Cardiac septum (tissue), 1 donor: ENCODE results near the gene RASL12. TPM values are rescaled to one million over a fixed set of nuclear protein-coding genes. Genes with fewer than 3 reads are reported as not detected.
"Not testable (repeated sequence)": the region's sequence is repeated elsewhere in the genome, so short reads cannot be mapped to it uniquely, and the experiment has no call there.

Experiments
- DNase-seq: peaks from one replicate; pipeline ENCODE4 v3.0.0-alpha.2; 2020; ENCODE audit warnings: low spot score
- intact Hi-C: fragments of 100-400 bp; cut with DNase I; formaldehyde crosslinking; loops from one replicate; pipeline ENCODE4 v1.14.0; 2022
- total RNA-seq: library from RNA; stranded (reverse); fragmentation: NEBNext Ultra II Directional; extraction: Animal tissue kit (Norgen Biotek cat#: 25700); gene quantifications from one replicate; pipeline ENCODE4 v1.2.1, GENCODE V29; 2021
- donor health status: DM: no; HTN: no; CAD: no.

Gene RASL12
- total RNA-seq, 1 donor from 2014 or later: 11.5 TPM

DNA sequence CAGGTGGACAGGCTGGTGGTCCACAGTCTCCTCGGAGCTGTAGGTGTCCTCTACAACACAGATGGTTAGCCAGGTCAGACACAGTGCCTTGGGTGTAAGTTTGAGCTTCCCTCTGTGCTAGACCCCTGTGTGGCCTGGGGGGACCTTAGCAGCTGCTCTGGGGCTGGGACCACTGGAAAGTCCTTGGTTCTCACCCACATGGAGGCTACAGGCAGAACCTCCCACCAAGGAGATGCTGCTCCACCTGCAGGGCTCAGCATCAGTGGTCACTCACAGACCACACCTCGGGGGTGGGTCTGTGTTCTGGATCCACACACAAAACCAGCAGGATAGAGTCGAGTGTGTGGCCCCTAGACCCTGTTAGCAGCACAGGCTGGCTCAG lies 8.4 kb downstream of the RASL12 start:
- intact Hi-C loops: no loop called here
- DNase-seq: peak; percentile 66

DNA sequence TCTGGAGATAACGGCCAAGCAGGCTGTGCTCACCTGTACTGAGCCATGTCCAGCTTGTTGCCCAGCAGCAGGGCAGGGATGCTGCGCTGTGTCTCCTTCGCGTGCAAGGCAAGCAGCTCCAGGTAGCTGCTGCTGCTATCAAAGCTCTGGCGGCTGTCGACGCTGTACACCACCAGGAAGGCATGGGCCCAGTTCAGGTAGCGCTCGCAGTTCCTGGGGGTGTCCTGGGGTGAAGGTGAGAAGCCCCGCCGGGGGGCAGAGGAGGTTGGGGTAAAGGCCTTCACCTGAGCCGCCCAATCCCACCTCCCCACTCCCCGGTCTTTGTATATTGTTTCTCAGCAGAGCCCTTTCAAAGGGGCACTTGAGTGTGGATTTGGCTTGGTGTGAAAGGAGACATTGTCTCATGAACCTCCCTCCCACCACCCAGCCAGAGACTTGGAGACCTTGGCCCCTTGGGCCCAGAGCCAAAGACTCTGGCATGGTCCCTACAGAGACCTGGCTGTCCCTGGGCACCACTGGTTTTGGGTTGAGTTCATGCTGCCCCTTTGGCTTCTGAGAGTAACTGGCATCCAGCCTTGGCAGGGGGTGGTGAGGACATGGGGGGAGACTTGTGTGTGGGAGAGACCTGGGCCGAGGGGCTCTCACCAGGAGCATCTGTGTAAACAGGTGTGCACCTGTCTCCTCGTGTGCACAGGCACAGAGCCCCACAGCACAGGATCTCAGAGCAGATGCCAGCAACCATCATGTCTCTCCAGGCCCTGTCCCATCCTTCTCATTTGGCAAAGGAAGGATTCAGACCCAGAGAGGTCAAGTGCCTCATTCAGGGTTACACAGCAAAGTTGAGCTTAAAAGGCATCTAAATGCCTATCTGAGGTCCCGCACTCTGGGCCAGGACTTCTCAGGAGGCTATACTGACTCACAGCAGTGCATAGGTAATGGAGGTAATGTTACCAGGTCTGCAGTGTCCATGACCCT lies 9.1 kb downstream of the RASL12 start:
- intact Hi-C loops: no loop called here

DNA sequence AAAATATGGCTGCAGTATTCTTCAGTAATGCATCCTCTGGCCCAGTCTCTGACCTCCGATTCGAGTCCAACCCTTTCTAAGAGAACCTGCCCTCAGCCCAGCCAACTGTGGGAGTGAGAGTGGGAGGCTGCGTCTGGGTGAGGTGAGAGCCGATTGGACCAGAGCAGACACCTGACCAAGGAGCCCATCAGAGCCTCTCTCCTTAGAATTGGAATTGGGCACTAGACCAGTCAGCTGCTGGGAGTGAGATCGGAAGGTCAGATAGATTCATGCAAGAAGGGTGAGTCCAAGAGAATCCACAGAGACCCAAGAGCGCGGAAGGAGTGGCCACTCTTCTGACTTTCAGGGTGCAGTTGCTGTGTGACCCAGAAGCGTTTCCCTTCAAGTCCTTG lies 10.2 kb downstream of the RASL12 start:
- intact Hi-C loops: no loop called here
- peak; percentile 66 for DNase-seq

More for the DNA sequence above, 9.1 kb downstream of the RASL12 start:
- peak; percentile 54 for DNase-seq

DNA sequence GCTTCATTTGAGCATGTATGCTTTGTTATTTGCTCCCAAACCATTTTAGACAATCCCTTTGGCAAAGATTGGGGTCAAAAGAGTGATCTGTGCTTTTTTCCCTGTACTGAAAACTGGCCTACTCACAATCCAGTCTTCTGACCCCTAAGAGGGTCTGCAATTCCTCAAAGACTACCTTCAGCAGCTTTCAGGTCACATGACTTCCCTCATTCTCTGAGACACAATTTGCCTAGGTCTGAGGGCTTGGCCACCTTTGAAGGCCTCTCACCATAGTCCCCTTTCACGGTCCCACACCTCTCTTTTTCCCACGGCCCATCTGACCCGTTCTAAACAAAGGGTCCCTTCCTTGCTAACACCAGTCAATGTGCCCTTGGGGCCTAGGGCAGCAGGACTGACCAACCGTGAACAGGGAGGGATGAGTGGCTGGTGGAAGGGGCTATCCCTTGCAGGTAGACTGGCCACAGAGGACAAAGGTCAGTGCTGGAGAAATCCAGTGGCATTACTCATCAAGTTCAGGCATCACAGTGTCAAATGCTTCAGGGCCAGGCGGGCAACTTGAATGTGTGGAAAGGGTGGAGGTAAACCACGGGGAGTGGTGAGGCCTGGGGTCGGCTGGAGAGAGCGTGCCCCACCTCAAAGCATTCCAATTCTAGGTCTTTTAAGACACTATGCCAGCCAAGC lies 10.8 kb downstream of the RASL12 start:
- intact Hi-C loops: no loop called here
- peak; percentile 70 for DNase-seq

DNA sequence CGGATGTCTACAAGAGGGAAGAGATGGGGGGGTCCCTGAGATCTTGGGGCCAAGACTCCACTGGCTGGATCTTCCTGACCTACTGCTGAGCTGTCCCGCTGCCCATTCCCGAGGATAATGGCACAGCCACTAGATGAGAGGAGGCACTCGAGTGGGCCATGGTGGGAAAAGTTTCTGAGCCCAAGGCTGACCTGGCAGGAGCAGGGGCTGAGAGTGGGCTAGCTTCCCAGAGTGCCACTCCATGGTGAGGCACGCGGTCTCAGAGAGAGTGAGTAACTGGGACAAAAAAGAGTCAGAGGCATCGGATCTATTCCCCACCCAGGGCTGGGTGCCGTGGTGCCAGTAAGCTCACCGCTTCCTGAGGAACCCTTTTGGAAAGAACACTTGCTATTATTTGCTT lies 11.7 kb downstream of the RASL12 start:
- DNase-seq: no peak
- intact Hi-C loops: no loop called here

DNA sequence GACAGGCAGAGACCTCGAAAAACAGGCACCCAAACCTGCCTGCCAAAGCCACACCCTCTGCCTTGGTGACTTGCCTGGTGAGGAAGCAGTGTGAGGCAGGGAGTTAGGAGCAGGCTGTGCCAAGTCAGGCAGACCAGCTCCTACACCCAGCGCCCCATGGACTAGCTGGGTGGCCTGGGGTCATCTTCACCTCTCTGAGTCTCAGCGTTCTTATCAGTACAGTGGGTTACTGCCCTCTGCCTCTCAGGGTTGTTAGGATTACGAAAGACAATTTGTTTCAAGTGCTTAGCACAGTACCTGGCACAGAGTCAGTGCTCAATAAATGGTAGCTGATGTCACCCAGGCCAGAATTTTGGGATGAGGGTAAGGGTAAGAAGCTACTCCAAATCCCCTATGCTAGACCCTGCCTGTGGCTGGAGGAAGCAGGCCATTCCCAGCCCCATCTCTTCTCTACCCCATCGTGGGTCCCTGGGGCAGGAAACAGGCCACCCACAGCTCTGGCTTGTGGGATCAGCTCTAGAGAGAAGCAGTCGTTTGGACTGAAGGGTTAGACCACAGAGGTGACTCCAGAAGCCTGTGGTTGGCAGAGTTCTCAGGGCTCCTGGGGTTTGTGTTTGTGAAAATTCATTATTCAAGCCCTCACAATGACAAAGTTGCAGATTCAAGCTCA lies 12.5 kb downstream of the RASL12 start:
- no peak for DNase-seq
- intact Hi-C loops: loop anchor here (2.0 kb wide), 2 partner anchors 17 to 27 kb away; no protein-coding TSS in a partner anchor

DNA sequence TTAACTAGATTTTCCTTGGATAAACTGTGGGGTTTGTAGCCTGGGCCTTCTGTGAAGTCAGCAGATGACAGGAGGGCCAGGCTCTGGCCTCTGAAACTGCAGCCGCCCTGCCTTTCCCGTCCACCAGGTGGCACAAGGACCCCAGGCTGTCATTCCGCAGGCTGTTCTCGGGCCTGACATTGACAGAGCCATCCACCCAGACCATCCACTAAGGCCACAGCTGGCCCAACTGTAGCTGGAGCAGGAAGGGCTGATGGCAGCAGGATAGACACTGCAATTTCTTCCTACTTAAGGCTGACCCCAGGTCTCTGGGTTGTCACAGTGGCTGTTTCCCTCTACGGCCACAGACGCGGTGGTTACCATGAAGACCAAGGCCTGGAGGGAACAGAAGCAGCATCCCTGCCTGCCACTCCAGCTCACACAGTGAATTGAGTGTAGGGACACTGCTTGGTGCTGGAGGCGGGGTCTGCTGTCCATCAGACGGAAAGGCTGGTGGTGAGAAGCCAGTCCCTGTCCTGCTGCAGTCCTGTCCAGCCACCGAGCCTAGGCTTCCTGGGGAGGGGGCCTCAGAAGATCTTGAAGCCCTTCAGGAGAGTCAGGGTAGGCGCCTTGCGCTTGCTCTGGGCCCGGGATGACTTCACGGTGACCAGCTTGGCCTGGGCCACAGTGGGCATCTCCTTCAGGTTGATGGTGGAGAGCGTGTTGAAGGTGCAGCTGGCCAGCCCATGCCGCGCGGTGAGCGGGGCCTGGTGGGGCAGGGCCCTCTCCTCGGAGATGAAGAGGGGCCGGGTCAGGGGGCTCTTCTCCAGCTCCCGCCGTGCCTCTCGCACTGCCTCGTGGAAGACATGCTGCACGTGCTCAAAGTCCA lies 13.2 kb downstream of the RASL12 start:
- intact Hi-C loops: loop anchor here (1.0 to 2.0 kb wide), 3 partner anchors 18 to 47 kb away; no protein-coding TSS in a partner anchor
- peak; percentile 88 for DNase-seq

DNA sequence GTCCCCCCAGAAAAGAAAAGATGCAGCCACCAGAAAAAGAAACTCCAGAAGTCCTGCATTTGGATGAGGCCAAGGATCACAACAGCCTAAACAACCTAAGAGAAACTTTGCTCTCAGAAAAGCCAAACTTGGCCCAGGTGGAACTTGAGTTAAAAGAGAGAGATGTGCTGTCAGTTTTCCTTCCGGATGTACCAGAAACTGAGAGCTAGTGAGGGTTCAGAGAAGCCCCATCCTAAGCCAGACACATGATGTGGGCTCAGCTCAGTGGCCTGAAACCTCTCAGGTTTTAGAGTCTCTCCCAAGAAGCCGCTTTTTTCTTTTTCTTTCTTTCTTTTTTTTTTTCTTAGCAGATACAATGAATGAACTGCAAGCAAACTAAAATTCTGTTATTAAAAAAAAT lies 14.8 kb downstream of the RASL12 start:
- no peak for DNase-seq
- intact Hi-C loops: no loop called here

DNA sequence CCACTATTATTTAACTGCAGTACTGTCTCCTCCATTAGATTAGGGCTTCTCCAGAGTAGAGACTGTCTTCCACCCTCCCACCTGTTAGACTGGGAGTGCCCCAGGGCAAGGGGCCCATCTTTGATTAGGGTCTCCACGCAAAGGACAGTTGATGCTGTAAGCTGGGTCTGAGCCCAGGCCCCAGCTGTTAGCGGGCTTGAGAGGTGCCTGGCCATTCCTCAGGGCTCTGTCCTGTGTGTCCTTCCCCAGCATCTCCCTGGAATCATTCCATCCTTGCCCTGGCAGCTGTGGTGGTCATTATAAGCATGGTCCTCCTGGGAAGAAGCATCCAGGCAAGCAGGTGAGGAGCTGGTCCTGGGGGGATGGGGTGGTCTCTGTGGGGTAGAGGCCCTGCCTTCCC lies 16.5 kb downstream of the RASL12 start:
- no peak for DNase-seq
- intact Hi-C loops: no loop called here

DNA sequence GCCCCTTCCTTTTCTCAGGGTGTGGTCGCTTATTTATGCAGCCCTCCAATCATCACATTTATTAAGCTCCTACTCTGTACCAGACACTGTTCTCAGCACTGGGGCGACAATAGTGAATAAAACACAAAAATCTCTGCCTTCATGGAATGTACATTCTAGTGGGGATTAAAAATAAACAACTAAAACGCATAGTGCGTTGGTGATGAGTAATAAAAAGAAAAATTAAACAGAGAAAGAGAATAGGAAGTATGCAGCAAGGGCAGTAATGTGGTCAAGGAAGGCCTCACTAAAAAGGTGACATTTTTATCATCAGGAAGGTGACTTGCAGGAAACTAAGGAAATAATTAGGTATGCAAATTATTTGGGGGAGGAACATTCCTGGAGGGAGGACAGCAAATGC lies 17.5 kb downstream of the RASL12 start:
- intact Hi-C loops: no loop called here
- DNase-seq: no peak

DNA sequence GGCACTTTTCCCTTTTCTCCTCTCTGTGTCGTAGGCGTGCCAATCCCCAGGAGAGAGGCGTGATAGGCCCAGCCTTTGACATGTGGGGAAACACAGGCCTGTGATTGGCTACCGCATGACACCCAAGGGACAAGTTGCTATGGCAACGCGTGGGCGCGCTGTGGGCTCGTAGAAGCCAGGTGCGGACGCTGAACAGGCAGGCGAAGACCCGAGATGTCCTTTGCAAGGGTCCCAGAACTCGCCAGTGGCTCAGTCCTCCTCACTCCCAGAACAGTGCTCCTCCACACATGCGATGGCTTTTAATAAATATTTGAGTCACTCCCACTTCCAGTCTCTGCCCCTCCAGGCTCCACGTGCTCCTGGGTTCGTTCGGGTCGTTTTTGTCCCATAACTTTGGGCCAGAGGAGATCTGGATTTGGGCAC lies 18.4 kb downstream of the RASL12 start:
- intact Hi-C loops: no loop called here
- peak; percentile 92 for DNase-seq

DNA sequence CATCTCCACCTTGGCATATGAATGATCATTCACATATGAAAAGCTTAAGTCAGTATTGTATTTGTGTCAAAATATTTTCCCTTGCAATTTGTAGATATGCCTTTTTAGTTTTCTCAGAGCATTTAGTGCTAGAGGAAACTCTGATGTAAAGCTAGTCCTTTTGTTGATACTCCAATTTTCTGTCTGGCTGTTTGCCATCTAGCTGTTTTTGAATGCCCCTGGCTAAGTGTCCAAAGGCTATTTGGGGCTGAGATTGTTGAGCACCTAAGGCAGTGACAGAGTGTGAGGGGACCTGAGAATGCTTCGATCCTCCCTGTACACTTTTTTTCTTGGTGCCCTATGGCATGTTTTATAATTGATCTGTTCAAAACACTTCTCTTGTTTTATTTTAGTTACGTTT lies 19.6 kb downstream of the RASL12 start:
- DNase-seq: no peak
- intact Hi-C loops: no loop called here

DNA sequence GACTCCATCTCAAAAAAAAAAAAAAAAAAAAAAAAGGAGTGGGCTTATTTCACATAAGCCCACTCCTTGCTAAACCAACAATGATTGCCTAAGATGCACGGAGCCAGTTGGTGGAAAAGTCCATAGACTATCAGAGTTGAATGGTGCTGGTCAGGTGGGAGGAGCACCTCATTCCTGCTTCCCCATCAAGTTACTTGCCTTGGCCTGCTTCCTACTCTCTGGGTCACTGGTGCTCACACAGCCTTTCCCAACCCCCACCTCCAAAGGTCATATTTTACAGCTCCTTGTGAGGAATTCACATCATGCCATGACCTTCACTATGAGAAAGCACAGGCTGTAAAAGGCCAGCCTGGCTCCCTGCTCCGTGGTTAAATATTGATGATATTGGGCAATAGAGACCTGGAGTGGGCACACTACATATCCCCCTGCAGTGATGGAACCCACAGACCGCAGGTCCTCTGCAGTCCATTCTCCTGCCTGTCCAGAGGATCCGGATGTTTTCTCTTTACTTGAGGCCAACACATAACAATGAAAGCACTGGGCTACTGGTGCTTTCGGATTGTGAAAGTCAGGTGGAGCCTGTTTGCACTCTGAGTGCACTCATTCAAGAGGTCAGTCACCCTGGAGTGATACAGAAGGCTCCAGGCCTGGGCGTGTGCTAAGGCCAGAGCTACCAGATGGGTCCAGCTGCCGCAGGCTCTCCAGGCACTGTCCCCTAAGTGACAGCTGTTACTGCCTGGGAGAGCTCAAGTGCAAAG lies 22.9 kb downstream of the RASL12 start, which contains the start of gene SLC51B:
SLC51B (plus strand) TSS at position 664 of the 758 bp plus-strand sequence. CDS start 4,618 bp downstream, outside the sequence.
- no peak for DNase-seq
- intact Hi-C loops: no loop called here

DNA sequence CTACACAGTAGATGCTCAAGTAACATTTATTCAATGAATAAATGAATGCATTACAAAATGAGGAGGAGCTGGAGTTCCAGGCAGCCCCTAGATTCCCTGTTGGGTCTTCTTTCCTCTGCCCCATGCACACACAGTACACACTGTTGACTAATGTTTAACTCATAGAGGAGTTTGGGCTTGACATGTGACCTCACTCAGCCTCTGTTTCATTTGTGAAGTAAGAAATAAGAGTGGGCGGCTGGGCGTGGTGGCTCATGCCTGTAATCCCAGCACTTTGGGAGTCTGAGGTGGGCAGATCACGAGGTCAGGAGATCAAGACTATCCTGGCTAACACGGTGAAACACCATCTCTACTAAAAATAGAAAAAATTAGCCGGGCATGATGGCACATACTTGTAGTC lies 23.6 kb downstream of the RASL12 start:
- DNase-seq, intact Hi-C loops: not testable (repeated sequence)

DNA sequence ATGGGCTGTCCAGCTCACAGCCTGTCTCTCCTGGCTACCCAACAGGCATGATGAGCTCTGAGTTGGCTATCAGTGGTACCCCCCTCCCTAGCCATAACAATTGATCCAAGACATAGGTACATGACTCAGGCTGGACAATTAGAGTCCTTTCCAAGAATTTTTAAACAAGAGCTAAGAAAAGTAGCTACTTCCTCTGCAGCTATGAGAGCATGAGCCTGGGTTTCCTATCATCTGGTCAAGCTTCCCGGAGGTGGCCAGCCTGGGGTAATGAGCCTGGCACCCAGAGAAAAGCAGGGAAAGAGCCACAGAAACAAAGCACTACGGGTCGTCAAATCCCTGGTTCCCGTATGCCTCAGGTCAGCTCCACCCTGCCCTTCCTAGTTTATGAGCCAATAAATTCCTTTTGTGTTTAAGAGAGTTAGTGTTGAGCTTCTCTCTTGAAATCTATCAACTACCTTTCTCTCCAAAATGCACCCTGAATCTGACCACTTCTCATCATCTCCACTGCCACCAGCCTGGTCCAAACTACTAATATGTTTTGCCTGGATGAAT lies 24.9 kb downstream of the RASL12 start:
- intact Hi-C loops: no loop called here
- DNase-seq: no peak

DNA sequence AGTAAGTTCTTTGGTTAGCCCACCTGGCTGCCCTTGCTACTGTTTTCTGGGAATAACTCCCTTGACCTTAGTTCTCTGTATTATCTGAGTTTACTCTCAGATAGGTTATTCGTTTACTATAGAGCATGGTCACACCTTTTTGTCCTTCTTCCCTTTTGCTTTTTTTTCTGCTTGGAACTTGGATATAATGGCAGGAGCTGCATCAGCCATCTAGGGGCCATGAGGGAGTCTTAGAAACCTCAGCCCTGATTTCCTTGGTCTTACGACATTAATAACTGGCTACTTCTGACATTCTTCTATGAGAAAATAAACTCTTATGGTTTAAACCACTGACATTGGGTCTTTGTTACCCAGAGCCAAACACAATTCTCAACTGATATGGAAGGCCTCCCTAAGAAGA lies 26.0 kb downstream of the RASL12 start:
- intact Hi-C loops: no loop called here
- no peak for DNase-seq

DNA sequence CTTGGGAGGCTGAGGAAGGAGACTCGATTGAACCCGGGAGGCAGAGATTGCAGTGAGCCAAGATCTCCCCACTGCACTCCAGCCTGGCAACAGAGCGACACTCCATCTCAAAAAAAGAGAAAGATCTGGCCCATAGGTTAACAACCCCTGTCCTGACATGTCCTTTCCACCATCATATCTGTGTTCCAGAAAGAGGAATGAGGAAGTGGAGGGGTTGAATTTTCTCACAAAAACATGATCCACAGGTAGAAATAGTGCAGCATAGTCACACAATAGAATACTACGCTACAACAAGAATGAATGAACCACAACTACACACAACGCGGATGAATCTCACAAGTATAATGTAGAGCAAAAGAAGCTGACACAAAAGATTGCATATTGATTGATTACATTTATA lies 27.3 kb downstream of the RASL12 start:
- intact Hi-C loops: no loop called here
- DNase-seq: no peak

DNA sequence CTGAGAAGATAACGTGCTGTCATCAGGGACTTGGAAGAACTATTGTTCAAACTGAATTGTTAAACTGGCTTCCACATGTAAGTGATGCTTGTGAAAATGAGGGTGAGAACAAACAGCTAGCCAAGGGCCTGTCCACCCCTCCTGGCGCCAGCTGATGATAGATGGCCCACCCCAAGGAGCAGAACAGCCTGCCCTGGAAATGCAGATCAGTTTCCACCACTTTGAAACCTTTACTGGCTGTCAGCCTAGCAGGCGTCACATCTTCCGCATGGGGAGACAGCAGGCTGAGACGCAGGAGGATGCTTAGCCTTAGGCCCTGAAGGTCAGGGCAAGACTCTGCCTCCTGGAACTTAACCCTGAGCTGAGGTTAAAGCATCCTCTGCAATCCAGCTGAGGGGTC lies 29.0 kb downstream of the RASL12 start:
- no peak for DNase-seq
- intact Hi-C loops: no loop called here
